H1 (cell line): ENCODE results near the gene ADGRV1. TPM values are rescaled to one million over a fixed set of nuclear protein-coding genes. Genes with fewer than 3 reads are reported as not detected.

Experiments
- CTCF ChIA-PET: fragments of 300-600 bp; sonication (Branson Sonifier 250); formaldehyde crosslinking; loops from one replicate; lab custom pipeline; 2021; ENCODE audit not compliant: partially characterized antibody; lab: Charles Lee
- POLR2A ChIA-PET: fragments of 300-600 bp; sonication (Branson Sonifier 250); formaldehyde crosslinking; loops from one replicate; lab custom pipeline; 2021; ENCODE audit warnings: inconsistent platforms; ENCODE audit not compliant: partially characterized antibody; lab: Charles Lee
- DNase-seq, 2 experiments: peaks; one replicate each; pipeline versions ENCODE4 v3.0.0 to v3.0.0-alpha.2; 2010 to 2022; ENCODE audit warnings: low spot score in 2 of 2, low read depth in 1 of 2, mixed read lengths in 1 of 2
- FAIRE-seq: peaks from 2 replicates; lab custom pipeline; 2011; peaks lifted over from hg19 to GRCh38; lab: Jason Lieb, UNC
- H2AFZ ChIP-seq: 2 replicates; pipeline ENCODE4 v1.8.1; 2012; ENCODE audit warnings: low read length, inconsistent platforms
- H2AK5ac ChIP-seq: 2 replicates; pipeline ENCODE4 v1.6.1; 2013; ENCODE audit warnings: low read depth, low read length
- H2BK120ac ChIP-seq: replicated peaks from 2 replicates; pipeline ENCODE3; 2013; ENCODE audit warnings: low read depth, low read length, inconsistent platforms
- H2BK12ac ChIP-seq: 2 replicates; pipeline ENCODE4 v1.6.1; 2013; ENCODE audit warnings: low read depth, low read length
- H2BK15ac ChIP-seq: 2 replicates; pipeline ENCODE4 v1.6.1; 2013; ENCODE audit warnings: low read length
- H2BK20ac ChIP-seq: 2 replicates; pipeline ENCODE4 v1.6.1; 2013; ENCODE audit warnings: low read length
- H2BK5ac ChIP-seq: 2 replicates; pipeline ENCODE4 v1.6.1; 2013; ENCODE audit warnings: low read depth, low read length
- H3K14ac ChIP-seq: 2 replicates; pipeline ENCODE4 v1.6.1; 2013; ENCODE audit warnings: inconsistent platforms; ENCODE audit not compliant: insufficient read length
- H3K18ac ChIP-seq: 2 replicates; pipeline ENCODE4 v1.6.1; 2013; ENCODE audit warnings: low read length; ENCODE audit errors: extremely low read depth
- H3K23ac ChIP-seq: 2 replicates; pipeline ENCODE4 v1.6.1; 2013; ENCODE audit warnings: inconsistent platforms; ENCODE audit not compliant: insufficient read length
- H3K23me2 ChIP-seq: 2 replicates; pipeline ENCODE4 v1.6.1; 2013; ENCODE audit warnings: low read depth, low read length
- H3K27ac ChIP-seq: 2 replicates; pipeline ENCODE4 v1.6.1; 2011; ENCODE audit warnings: low read depth, low read length, inconsistent platforms
- H3K27me3 ChIP-seq, 4 experiments: replicated peaks in 1 of 4; 1 replicate in 1 of 4; 2 replicates in 3 of 4; pipeline versions ENCODE4 v1.6.1 to v1.8.1; 2011 to 2013; ENCODE audit warnings: low read length in 3 of 4, mild to moderate bottlenecking in 3 of 4, inconsistent platforms in 2 of 4, mixed read lengths in 2 of 4, moderate library complexity in 1 of 4; ENCODE audit not compliant: control insufficient read depth in 3 of 4, insufficient read depth in 3 of 4; ENCODE audit errors: extremely low read depth in 1 of 4
- H3K36me3 ChIP-seq, 4 experiments: 2 replicates each; pipeline versions ENCODE4 v1.6.1 to v1.8.1; 2011 to 2013; ENCODE audit warnings: mild to moderate bottlenecking in 4 of 4, low read length in 3 of 4, moderate library complexity in 2 of 4, control low read depth in 1 of 4, inconsistent platforms in 1 of 4; ENCODE audit not compliant: insufficient read depth in 4 of 4, control insufficient read depth in 2 of 4
- H3K4ac ChIP-seq: replicated peaks from 2 replicates; pipeline ENCODE3; 2013; ENCODE audit warnings: low read length, low read depth, mixed read lengths, inconsistent platforms; ENCODE audit not compliant: insufficient read length
- H3K4me1 ChIP-seq, 4 experiments: replicated peaks in 1 of 4; 1 replicate in 1 of 4; 2 replicates in 3 of 4; pipeline versions ENCODE4 v1.6.1 to v1.8.1; 2011 to 2013; ENCODE audit warnings: low read length in 3 of 4, inconsistent platforms in 2 of 4, mixed read lengths in 1 of 4; ENCODE audit not compliant: insufficient read depth in 4 of 4, control insufficient read depth in 3 of 4
- H3K4me2 ChIP-seq, 2 experiments: 2 replicates each; pipeline versions ENCODE4 v1.6.1 to v1.8.1; 2011 to 2013; ENCODE audit warnings: low read depth in 2 of 2, low read length in 2 of 2, control low read depth in 1 of 2, inconsistent platforms in 1 of 2, mild to moderate bottlenecking in 1 of 2; ENCODE audit not compliant: insufficient read depth in 1 of 2
- H3K4me3 ChIP-seq, 4 experiments: fragments of 200-600, 300-600 bp in 1 of 4; sonication (generic), shearing (Covaris generic), sonication (Bioruptor Twin) in 1 of 4; 2 replicates each; pipeline versions ENCODE4 v1.5.1 to v1.8.1; 2011 to 2016; ENCODE audit warnings: low read length in 4 of 4, low read depth in 3 of 4, control low read depth in 2 of 4, inconsistent platforms in 2 of 4, mild to moderate bottlenecking in 2 of 4, mixed read lengths in 1 of 4, moderate library complexity in 1 of 4; ENCODE audit not compliant: insufficient read depth in 2 of 4; ENCODE audit errors: extremely low read depth in 1 of 4
- H3K56ac ChIP-seq: replicated peaks from 2 replicates; pipeline ENCODE3; 2013; ENCODE audit warnings: low read depth, mild to moderate bottlenecking, mixed read lengths, low read length, inconsistent platforms; ENCODE audit not compliant: insufficient read length
- H3K79me1 ChIP-seq: 2 replicates; pipeline ENCODE4 v1.6.1; 2013; ENCODE audit warnings: low read depth, low read length, control low read depth
- H3K79me2 ChIP-seq, 2 experiments: 2 replicates each; pipeline versions ENCODE4 v1.6.1 to v1.8.1; 2012 to 2013; ENCODE audit warnings: low read length in 2 of 2, mild to moderate bottlenecking in 2 of 2, inconsistent platforms in 1 of 2; ENCODE audit not compliant: insufficient read depth in 2 of 2, control insufficient read depth in 1 of 2
- H3K9ac ChIP-seq, 4 experiments: replicated peaks in 1 of 4; 1 replicate in 1 of 4; 2 replicates in 3 of 4; pipeline versions ENCODE4 v1.6.1 to v1.8.1; 2011 to 2013; ENCODE audit warnings: low read depth in 3 of 4, low read length in 3 of 4, control low read depth in 2 of 4, mild to moderate bottlenecking in 2 of 4, moderate library complexity in 2 of 4, inconsistent platforms in 1 of 4; ENCODE audit errors: extremely low read depth in 1 of 4
- H3K9me3 ChIP-seq, 2 experiments: 2 replicates each; pipeline versions ENCODE4 v1.6.1 to v1.8.1; 2012 to 2013; ENCODE audit warnings: mild to moderate bottlenecking in 2 of 2, moderate library complexity in 2 of 2, control low read depth in 1 of 2, inconsistent platforms in 1 of 2, low read depth in 1 of 2, low read length in 1 of 2, mixed read lengths in 1 of 2; ENCODE audit not compliant: insufficient read depth in 2 of 2
- H4K20me1 ChIP-seq, 2 experiments: replicated peaks in 1 of 2; 2 replicates each; pipeline versions ENCODE3 to v1.8.1; 2011 to 2013; ENCODE audit warnings: inconsistent platforms in 2 of 2, low read length in 2 of 2, mild to moderate bottlenecking in 1 of 2; ENCODE audit not compliant: insufficient read depth in 2 of 2, control insufficient read depth in 1 of 2
- H4K5ac ChIP-seq: 2 replicates; pipeline ENCODE4 v1.6.1; 2013; ENCODE audit warnings: low read length, low read depth, mixed read lengths, inconsistent platforms; ENCODE audit not compliant: insufficient read length
- H4K8ac ChIP-seq: 2 replicates; pipeline ENCODE4 v1.8.0; 2013; ENCODE audit warnings: mild to moderate bottlenecking, moderate library complexity, low read length, inconsistent platforms; ENCODE audit not compliant: insufficient read depth; ENCODE audit errors: extremely low read depth
- H4K91ac ChIP-seq: replicated peaks from 2 replicates; pipeline ENCODE3; 2013; ENCODE audit warnings: low read length, mixed read lengths, inconsistent platforms; ENCODE audit not compliant: insufficient read length
- CTCF ChIP-seq, 3 experiments: IDR thresholded peaks; 1 replicate in 2 of 3; 2 replicates in 1 of 3; pipeline versions ENCODE4 v1.5.1 to v1.6.1; 2011; ENCODE audit warnings: low read length in 3 of 3, mild to moderate bottlenecking in 3 of 3, inconsistent platforms in 2 of 3, low read depth in 1 of 3, moderate library complexity in 1 of 3; ENCODE audit not compliant: insufficient read depth in 1 of 3; ENCODE audit errors: control extremely low read depth in 1 of 3
- KDM5A ChIP-seq: fragments of 200-600 bp; IDR thresholded peaks from 2 replicates; pipeline ENCODE4 v1.7.1; 2012; ENCODE audit warnings: mild to moderate bottlenecking, low read length, inconsistent platforms, mixed read lengths
- RAD21 ChIP-seq, 2 experiments: IDR thresholded peaks in 1 of 2; conservative IDR thresholded peaks in 1 of 2; 2 replicates each; pipeline ENCODE4 v1.6.1; 2011; ENCODE audit warnings: low read depth in 2 of 2, low read length in 2 of 2, improper control_type of control experiment in 1 of 2, inconsistent platforms in 1 of 2, mild to moderate bottlenecking in 1 of 2, moderate library complexity in 1 of 2
- YY1 ChIP-seq: IDR thresholded peaks from 2 replicates; pipeline ENCODE4 v1.6.1; 2011; ENCODE audit warnings: low read depth, mild to moderate bottlenecking, low read length
- WGBS, 2 experiments: shearing (Covaris generic) in 1 of 2; methylation state at CpG; one replicate each; pipeline versions ENCODE4 v1.1.6 to v1.1.7; 2013 to 2015; ENCODE audit warnings: low lambda C conversion rate in 2 of 2, mixed read lengths in 2 of 2, inconsistent platforms in 1 of 2, low coverage in 1 of 2, missing lambda C conversion rate in 1 of 2; ENCODE audit not compliant: insufficient replicate concordance in 2 of 2, insufficient coverage in 1 of 2, insufficient read length in 1 of 2; ENCODE audit errors: extremely low coverage in 1 of 2, missing lambda C conversion rate in 1 of 2; 5-methylcytosine and 5-hydroxymethylcytosine counted together
- polyA plus RNA-seq, 7 experiments: library from polyadenylated mRNA; depleted of rRNA in 3 of 7; stranded (reverse) in 5 of 7; unstranded in 2 of 7; fragments of >200 nt in 5 of 7; fragments of 200-250 nt in 2 of 7; gene quantifications; 1 replicate in 5 of 7; 2 replicates in 1 of 7; 4 replicates in 1 of 7; pipeline versions ENCODE4 v1.2.1 to v1.2.3, GENCODE V29; 2011 to 2013; ENCODE audit warnings: missing spikeins in 2 of 7, mixed read lengths in 2 of 7
- total RNA-seq: library from RNA; stranded (reverse); fragmentation: NEBNext Ultra II Directional; extraction: Animal tissue kit (Norgen Biotek cat#: 25700); gene quantifications from 2 replicates; pipeline ENCODE4 v1.2.1, GENCODE V29; 2021

The ADGRV1 gene
- total and polyA plus RNA-seq, 2 of the 8 experiments (the other 6 are each of a cell fraction or from before 2014, with no cell fraction given), result 53.1 to 62.2 TPM

GRCh38 chr5:91007251-91007650 is 448.7 kb downstream of the ADGRV1 start:
- H3K18ac ChIP-seq, result no peak overlapping the region
- no peak overlapping the region for H4K8ac ChIP-seq
- H3K56ac ChIP-seq, result no peak overlapping the region
- H3K9me3 ChIP-seq, result no peaks in the 10 kb centered on the region
- peaks cover 0 to 2% of the 10 kb centered on the region in 2 experiments for H4K20me1 ChIP-seq
- no peaks in the 10 kb centered on the region; a peak in 1 of 8 replicates for H3K36me3 ChIP-seq
- FAIRE-seq, result peak; percentile 87
- no peak overlapping the region for H2BK5ac ChIP-seq
- no peak overlapping the region for H2BK15ac ChIP-seq
- no peaks in the 10 kb centered on the region for H3K79me2 ChIP-seq
- TF ChIP-seq KDM5A (no peak), YY1 (peak; percentile 61; the same call in 1 of the 2 replicates), RAD21 (IDR thresholded peaks at IDR 0.05 in 1 of 2, conservative IDR thresholded peaks at IDR 0.05 in 1 of 2; ENCODE audit: low read depth in 2 of 2, low read length in 2 of 2) (peak; percentile 42 to 50), CTCF (IDR thresholded peaks at IDR 0.05; ENCODE audit: control extremely low read depth in 1 of 3, insufficient read depth in 1 of 3, low read depth in 1 of 3, low read length in 3 of 3) (peak; percentile 13 to 61 (median 33); a peak in 3 of 4 replicates)
- no peak overlapping the region for H2BK20ac ChIP-seq
- no peak overlapping the region for H3K14ac ChIP-seq
- no peak overlapping the region for H2AK5ac ChIP-seq
- H3K4me1 ChIP-seq, result no peaks in the 10 kb centered on the region
- H4K91ac ChIP-seq, result no peak overlapping the region
- no peak overlapping the region for H3K4me2 ChIP-seq
- no peak overlapping the region for H3K4ac ChIP-seq
- WGBS, 2 experiments, result 94% methylated on average over 1 of the region's 1 CpG; no CpG with 5 or more reads in 1 of the 2 experiments
- H3K4me3 ChIP-seq, result no peak overlapping the region
- POLR2A ChIA-PET, result interaction anchor here (1.1 kb wide), 1 partner anchor 75 kb away, joined by 3 read pairs; no protein-coding TSS in a partner anchor
- H3K9ac ChIP-seq, result no peak overlapping the region
- no peaks in the 10 kb centered on the region for H3K27me3 ChIP-seq
- H4K5ac ChIP-seq, result no peak overlapping the region
- H3K23ac ChIP-seq, result no peak overlapping the region
- H3K27ac ChIP-seq, result no peak overlapping the region
- DNase-seq, result no peak
- no peak overlapping the region for H2BK12ac ChIP-seq
- no peak overlapping the region for H2BK120ac ChIP-seq
- CTCF ChIA-PET, result interaction anchor here (0.7 to 2.0 kb wide), 8 partner anchors 13 to 269 kb away, joined by 3 to 8 read pairs (median 4); no protein-coding TSS in a partner anchor
- no peaks in the 10 kb centered on the region for H3K79me1 ChIP-seq
- H2AFZ ChIP-seq, result no peak overlapping the region
- no peaks in the 10 kb centered on the region for H3K23me2 ChIP-seq
